ENCODE measurements around the gene GRID1.

GRID1 gene

GRCh38 chr10:86127274-86127819, 239.2 kb downstream of the GRID1 start:
- Histone ChIP-seq H3K36me3 (ENCODE audit: insufficient read depth, low read depth, low read length) (no peaks in the 10 kb centered on the region), H3K4me3 (ENCODE audit: low read length) (no peak overlapping the region), H3K4me1 (ENCODE audit: insufficient read depth, low read length) (no peaks in the 10 kb centered on the region), H3K9me3 (ENCODE audit: insufficient read depth, low read depth, low read length) (no peaks in the 10 kb centered on the region; the same call in 1 of the 2 replicates), H3K27ac (ENCODE audit: low read length) (no peak overlapping the region), H3K9ac (ENCODE audit: low read depth, low read length) (no peak overlapping the region), H3K27me3 (ENCODE audit: insufficient read depth, low read length) (no peaks in the 10 kb centered on the region)

- Histone ChIP-seq H3K27ac (ENCODE audit: low read length) (no peak overlapping the region), H3K36me3 (ENCODE audit: insufficient read depth, low read depth, low read length) (no peaks in the 10 kb centered on the region), H3K27me3 (ENCODE audit: insufficient read depth, low read length) (no peaks in the 10 kb centered on the region), H3K4me3 (ENCODE audit: low read length) (no peak overlapping the region), H3K4me1 (ENCODE audit: insufficient read depth, low read length) (no peaks in the 10 kb centered on the region), H3K9ac (ENCODE audit: low read depth, low read length) (no peak overlapping the region), H3K9me3 (ENCODE audit: insufficient read depth, low read depth, low read length) (no peaks in the 10 kb centered on the region; the same call in none of the 2 replicates)
Measured at GRCh38 chr10:86124734-86125133, 241.9 kb downstream of the GRID1 start.

GRCh38 chr10:86123715-86124114, 242.9 kb downstream of the GRID1 start:
- H3K36me3 ChIP-seq (ENCODE audit: insufficient read depth, low read depth, low read length): no peaks in the 10 kb centered on the region
- no peak overlapping the region for H3K9ac ChIP-seq (ENCODE audit: low read depth, low read length)
- H3K9me3 ChIP-seq (ENCODE audit: insufficient read depth, low read depth, low read length): no peaks in the 10 kb centered on the region; the same call in 1 of the 2 replicates
- no peaks in the 10 kb centered on the region for H3K27me3 ChIP-seq (ENCODE audit: insufficient read depth, low read length)
- no peak overlapping the region for H3K27ac ChIP-seq (ENCODE audit: low read length)
- H3K4me3 ChIP-seq (ENCODE audit: low read length): no peak overlapping the region
- H3K4me1 ChIP-seq (ENCODE audit: insufficient read depth, low read length): no peaks in the 10 kb centered on the region

GRCh38 chr10:86123304-86123703, 243.3 kb downstream of the GRID1 start:
- no peak overlapping the region for H3K27ac ChIP-seq (ENCODE audit: low read length)
- H3K4me3 ChIP-seq (ENCODE audit: low read length): no peak overlapping the region
- H3K4me1 ChIP-seq (ENCODE audit: insufficient read depth, low read length): no peaks in the 10 kb centered on the region
- no peak overlapping the region for H3K9ac ChIP-seq (ENCODE audit: low read depth, low read length)
- no peaks in the 10 kb centered on the region for H3K36me3 ChIP-seq (ENCODE audit: insufficient read depth, low read depth, low read length)
- no peaks in the 10 kb centered on the region; the same call in 1 of the 2 replicates for H3K9me3 ChIP-seq (ENCODE audit: insufficient read depth, low read depth, low read length)
- no peaks in the 10 kb centered on the region for H3K27me3 ChIP-seq (ENCODE audit: insufficient read depth, low read length)

GRCh38 chr10:86122646-86123045, 243.9 kb downstream of the GRID1 start:
- H3K27ac ChIP-seq (ENCODE audit: low read length): no peak overlapping the region
- no peak overlapping the region for H3K4me3 ChIP-seq (ENCODE audit: low read length)
- H3K36me3 ChIP-seq (ENCODE audit: insufficient read depth, low read depth, low read length): no peaks in the 10 kb centered on the region
- no peak overlapping the region for H3K9ac ChIP-seq (ENCODE audit: low read depth, low read length)
- no peaks in the 10 kb centered on the region; the same call in 1 of the 2 replicates for H3K9me3 ChIP-seq (ENCODE audit: insufficient read depth, low read depth, low read length)
- H3K4me1 ChIP-seq (ENCODE audit: insufficient read depth, low read length): no peaks in the 10 kb centered on the region
- no peaks in the 10 kb centered on the region for H3K27me3 ChIP-seq (ENCODE audit: insufficient read depth, low read length)

- Histone ChIP-seq H3K4me1 (ENCODE audit: insufficient read depth, low read length) (no peaks in the 10 kb centered on the region), H3K27ac (ENCODE audit: low read length) (no peak overlapping the region), H3K36me3 (ENCODE audit: insufficient read depth, low read depth, low read length) (no peaks in the 10 kb centered on the region), H3K9me3 (ENCODE audit: insufficient read depth, low read depth, low read length) (no peaks in the 10 kb centered on the region; the same call in 1 of the 2 replicates), H3K27me3 (ENCODE audit: insufficient read depth, low read length) (no peaks in the 10 kb centered on the region), H3K4me3 (ENCODE audit: low read length) (no peak overlapping the region), H3K9ac (ENCODE audit: low read depth, low read length) (no peak overlapping the region)
Measured at GRCh38 chr10:86121200-86121599, 245.4 kb downstream of the GRID1 start.

- no peak overlapping the region for H3K27ac ChIP-seq (ENCODE audit: low read length)
- H3K9me3 ChIP-seq (ENCODE audit: insufficient read depth, low read depth, low read length): no peaks in the 10 kb centered on the region; the same call in 1 of the 2 replicates
- no peak overlapping the region for H3K9ac ChIP-seq (ENCODE audit: low read depth, low read length)
- H3K4me1 ChIP-seq (ENCODE audit: insufficient read depth, low read length): no peaks in the 10 kb centered on the region
- no peaks in the 10 kb centered on the region; the same call in 1 of the 2 replicates for H3K27me3 ChIP-seq (ENCODE audit: insufficient read depth, low read length)
- H3K4me3 ChIP-seq (ENCODE audit: low read length): no peak overlapping the region
- no peaks in the 10 kb centered on the region for H3K36me3 ChIP-seq (ENCODE audit: insufficient read depth, low read depth, low read length)
Measured at GRCh38 chr10:86117051-86117450, 249.5 kb downstream of the GRID1 start.

GRCh38 chr10:86113983-86114382, 252.6 kb downstream of the GRID1 start:
- no peak overlapping the region for H3K4me3 ChIP-seq (ENCODE audit: low read length)
- no peaks in the 10 kb centered on the region for H3K9me3 ChIP-seq (ENCODE audit: insufficient read depth, low read depth, low read length)
- no peaks in the 10 kb centered on the region for H3K4me1 ChIP-seq (ENCODE audit: insufficient read depth, low read length)
- H3K27me3 ChIP-seq (ENCODE audit: insufficient read depth, low read length): no peaks in the 10 kb centered on the region; the same call in 1 of the 2 replicates
- H3K9ac ChIP-seq (ENCODE audit: low read depth, low read length): no peak overlapping the region
- H3K36me3 ChIP-seq (ENCODE audit: insufficient read depth, low read depth, low read length): no peaks in the 10 kb centered on the region
- no peak overlapping the region for H3K27ac ChIP-seq (ENCODE audit: low read length)

- Histone ChIP-seq H3K4me1 (ENCODE audit: insufficient read depth, low read length) (no peaks in the 10 kb centered on the region), H3K9ac (ENCODE audit: low read depth, low read length) (no peak overlapping the region), H3K27ac (ENCODE audit: low read length) (no peak overlapping the region), H3K27me3 (ENCODE audit: insufficient read depth, low read length) (no peaks in the 10 kb centered on the region; the same call in 1 of the 2 replicates), H3K9me3 (ENCODE audit: insufficient read depth, low read depth, low read length) (no peaks in the 10 kb centered on the region), H3K36me3 (ENCODE audit: insufficient read depth, low read depth, low read length) (no peaks in the 10 kb centered on the region), H3K4me3 (ENCODE audit: low read length) (no peak overlapping the region)
Measured at GRCh38 chr10:86113501-86113900, 253.1 kb downstream of the GRID1 start.

- no peak overlapping the region for H3K27ac ChIP-seq (ENCODE audit: low read length)
- H3K4me1 ChIP-seq (ENCODE audit: insufficient read depth, low read length): no peaks in the 10 kb centered on the region
- no peaks in the 10 kb centered on the region for H3K36me3 ChIP-seq (ENCODE audit: insufficient read depth, low read depth, low read length)
- H3K27me3 ChIP-seq (ENCODE audit: insufficient read depth, low read length): no peaks in the 10 kb centered on the region; the same call in 1 of the 2 replicates
- no peak overlapping the region for H3K9ac ChIP-seq (ENCODE audit: low read depth, low read length)
- no peak overlapping the region for H3K4me3 ChIP-seq (ENCODE audit: low read length)
- no peaks in the 10 kb centered on the region for H3K9me3 ChIP-seq (ENCODE audit: insufficient read depth, low read depth, low read length)
Measured at GRCh38 chr10:86113044-86113443, 253.6 kb downstream of the GRID1 start.

- no peak overlapping the region for H3K4me3 ChIP-seq (ENCODE audit: low read length)
Measured at GRCh38 chr10:86111902-86112545, 254.6 kb downstream of the GRID1 start.

GRCh38 chr10:86110156-86110786, 256.3 kb downstream of the GRID1 start:
- no peaks in the 10 kb centered on the region for H3K4me1 ChIP-seq (ENCODE audit: insufficient read depth, low read length)
- no peak overlapping the region for H3K9ac ChIP-seq (ENCODE audit: low read depth, low read length)
- no peaks in the 10 kb centered on the region for H3K36me3 ChIP-seq (ENCODE audit: insufficient read depth, low read depth, low read length)
- H3K4me3 ChIP-seq (ENCODE audit: low read length): no peak overlapping the region
- no peak overlapping the region for H3K27ac ChIP-seq (ENCODE audit: low read length)
- no peaks in the 10 kb centered on the region for H3K9me3 ChIP-seq (ENCODE audit: insufficient read depth, low read depth, low read length)
- no peaks in the 10 kb centered on the region; the same call in 1 of the 2 replicates for H3K27me3 ChIP-seq (ENCODE audit: insufficient read depth, low read length)

More at GRCh38 chr10:86111902-86112545, 254.6 kb downstream of the GRID1 start:
- Histone ChIP-seq H3K9me3 (ENCODE audit: insufficient read depth, low read depth, low read length) (no peaks in the 10 kb centered on the region), H3K9ac (ENCODE audit: low read depth, low read length) (no peak overlapping the region), H3K4me1 (ENCODE audit: insufficient read depth, low read length) (no peaks in the 10 kb centered on the region), H3K27ac (ENCODE audit: low read length) (no peak overlapping the region), H3K36me3 (ENCODE audit: insufficient read depth, low read depth, low read length) (no peaks in the 10 kb centered on the region), H3K27me3 (ENCODE audit: insufficient read depth, low read length) (no peaks in the 10 kb centered on the region; the same call in 1 of the 2 replicates)

Measured in iPS-20b (cell line).